ENCODE results near the gene KCNMA1. TPM values are rescaled to one million over a fixed set of nuclear protein-coding genes. Genes with fewer than 3 reads are reported as not detected.

Gene KCNMA1
- total and polyA plus RNA-seq, 10 of the 15 experiments (the other 5 are each of a cell fraction or from before 2014, with no cell fraction given): 8.5 to 77.0 (median 21.3) TPM

GRCh38 chr10:77664008-77664407 lies 26.4 kb upstream of the KCNMA1 start:
- H3K27ac ChIP-seq (ENCODE audit: control insufficient read depth, insufficient read depth): no peak overlapping the region
- intact Hi-C loops (cut with micrococcal nuclease; ENCODE audit: unreplicated experiment) (no loop called here), in situ Hi-C loops (cut with MboI) (no loop called here)
- peaks cover 13% of the 10 kb centered on the region for H3K4me1 ChIP-seq (ENCODE audit: control insufficient read depth, insufficient read depth, low read length)
- H3K9ac ChIP-seq (ENCODE audit: control insufficient read depth, insufficient read depth, low read length): no peak overlapping the region
- ATAC-seq (no peak), DNase-seq (ENCODE audit: low read depth, low spot score) (no peak), FAIRE-seq (no peak)
- H3K79me2 ChIP-seq (ENCODE audit: control insufficient read depth, insufficient read depth, low read length): no peaks in the 10 kb centered on the region
- ChIA-PET RAD21 (ENCODE audit: unreplicated experiment) (interaction anchor here (0.9 to 3.0 kb wide), 3 partner anchors 13 to 46 kb away, joined by 3 to 30 read pairs (median 4); no protein-coding TSS in a partner anchor), SMC1A (ENCODE audit: uncharacterized antibody, unreplicated experiment) (interaction anchor here (0.8 to 2.6 kb wide), 7 partner anchors 10 to 47 kb away, joined by 3 to 22 read pairs (median 4); no protein-coding TSS in a partner anchor), CTCF (interaction anchor here (1.0 to 6.5 kb wide), 7 partner anchors 10 to 55 kb away, joined by 3 to 56 read pairs (median 4); no protein-coding TSS in a partner anchor), POLR2A (interaction anchor here (1.6 kb wide), 1 partner anchor 13 kb away, joined by 7 read pairs; no protein-coding TSS in a partner anchor)
- BruUV-seq (replicated peaks): no TSS peak
- H3K4me3 ChIP-seq: no peak overlapping the region
- H3K27me3 ChIP-seq (replicated peaks in 1 of 2; ENCODE audit: control insufficient read depth in 2 of 2, insufficient read depth in 2 of 2, low read length in 1 of 2): no peaks in the 10 kb centered on the region
- no peaks in the 10 kb centered on the region for H3K36me3 ChIP-seq (ENCODE audit: control insufficient read depth in 2 of 2, insufficient read depth in 2 of 2, low read length in 1 of 2)
- TF ChIP-seq RUNX3 (IDR thresholded peaks at IDR 0.05; ENCODE audit: low read length): no peak
- TF ChIP-seq ZNF622 (IDR thresholded peaks at IDR 0.05): no peak
- TF ChIP-seq CBFB (IDR thresholded peaks at IDR 0.05; ENCODE audit: low read depth): no peak
- TF ChIP-seq RAD21 (IDR thresholded peaks at IDR 0.05; ENCODE audit: insufficient read depth, low read depth, low read length): no peak
- no peak for TF ChIP-seq CHD1 (IDR thresholded peaks at IDR 0.05; ENCODE audit: low read depth, low read length)
- no peak for TF ChIP-seq MEF2B (IDR thresholded peaks at IDR 0.05; ENCODE audit: partially characterized antibody, poor library complexity, severe bottlenecking)
- no peak overlapping the region for H3K4me2 ChIP-seq (ENCODE audit: control insufficient read depth, insufficient read depth)
- no peaks in the 10 kb centered on the region for H4K20me1 ChIP-seq (ENCODE audit: control insufficient read depth, insufficient read depth)
- no peak overlapping the region for H2AFZ ChIP-seq (ENCODE audit: control insufficient read depth, low read depth, low read length)
- peaks cover 11% of the 10 kb centered on the region; the same call in 2 of the 3 replicates for H3K9me3 ChIP-seq (replicated peaks; ENCODE audit: control insufficient read depth, insufficient read depth, low read length)
- 64% methylated on average over 2 of the region's 2 CpGs for WGBS (ENCODE audit: insufficient coverage, insufficient replicate concordance, low lambda C conversion rate, missing lambda C conversion rate)

- intact Hi-C loops (cut with micrococcal nuclease; ENCODE audit: unreplicated experiment) (no loop called here), in situ Hi-C loops (cut with MboI) (no loop called here)
- ChIA-PET RAD21 (ENCODE audit: unreplicated experiment) (interaction anchor here (0.7 to 0.9 kb wide), 2 partner anchors 19 to 50 kb away, joined by 3 to 4 read pairs; no protein-coding TSS in a partner anchor), POLR2A (no interaction called here), CTCF (interaction anchor here (1.2 to 6.5 kb wide), 2 partner anchors 50 to 55 kb away, joined by 3 to 56 read pairs; no protein-coding TSS in a partner anchor), SMC1A (ENCODE audit: uncharacterized antibody, unreplicated experiment) (interaction anchor here (1.3 to 2.6 kb wide), 3 partner anchors 11 to 37 kb away, joined by 4 to 10 read pairs (median 6); no protein-coding TSS in a partner anchor)
- 40% methylated on average over 6 of the region's 6 CpGs for WGBS (ENCODE audit: insufficient coverage, insufficient replicate concordance, low lambda C conversion rate, missing lambda C conversion rate)
- Histone ChIP-seq H3K4me2 (ENCODE audit: control insufficient read depth, insufficient read depth) (no peak overlapping the region), H3K4me3 (no peak overlapping the region), H3K4me1 (ENCODE audit: control insufficient read depth, insufficient read depth, low read length) (0 out of 2 replicates have a peak, but pooled peaks cover under 1% of the 10 kb centered on the region), H3K9ac (ENCODE audit: control insufficient read depth, insufficient read depth, low read length) (no peak overlapping the region), H3K27ac (ENCODE audit: control insufficient read depth, insufficient read depth) (no peak overlapping the region), H3K36me3 (ENCODE audit: control insufficient read depth in 2 of 2, insufficient read depth in 2 of 2, low read length in 1 of 2) (no peaks in the 10 kb centered on the region; a peak in 1 of 4 replicates), H3K27me3 (replicated peaks in 1 of 2; ENCODE audit: control insufficient read depth in 2 of 2, insufficient read depth in 2 of 2, low read length in 1 of 2) (no peaks in the 10 kb centered on the region), H3K79me2 (ENCODE audit: control insufficient read depth, insufficient read depth, low read length) (no peaks in the 10 kb centered on the region), H3K9me3 (replicated peaks; ENCODE audit: control insufficient read depth, insufficient read depth, low read length) (peaks cover 16% of the 10 kb centered on the region; the same call in 2 of the 3 replicates), H2AFZ (ENCODE audit: control insufficient read depth, low read depth, low read length) (no peak overlapping the region), H4K20me1 (ENCODE audit: control insufficient read depth, insufficient read depth) (no peaks in the 10 kb centered on the region)
- BruUV-seq (replicated peaks): no TSS peak
- DNase-seq (ENCODE audit: low read depth, low spot score): no peak
- ATAC-seq: no peak
- no peak for FAIRE-seq
- TF ChIP-seq, protein P1, sequence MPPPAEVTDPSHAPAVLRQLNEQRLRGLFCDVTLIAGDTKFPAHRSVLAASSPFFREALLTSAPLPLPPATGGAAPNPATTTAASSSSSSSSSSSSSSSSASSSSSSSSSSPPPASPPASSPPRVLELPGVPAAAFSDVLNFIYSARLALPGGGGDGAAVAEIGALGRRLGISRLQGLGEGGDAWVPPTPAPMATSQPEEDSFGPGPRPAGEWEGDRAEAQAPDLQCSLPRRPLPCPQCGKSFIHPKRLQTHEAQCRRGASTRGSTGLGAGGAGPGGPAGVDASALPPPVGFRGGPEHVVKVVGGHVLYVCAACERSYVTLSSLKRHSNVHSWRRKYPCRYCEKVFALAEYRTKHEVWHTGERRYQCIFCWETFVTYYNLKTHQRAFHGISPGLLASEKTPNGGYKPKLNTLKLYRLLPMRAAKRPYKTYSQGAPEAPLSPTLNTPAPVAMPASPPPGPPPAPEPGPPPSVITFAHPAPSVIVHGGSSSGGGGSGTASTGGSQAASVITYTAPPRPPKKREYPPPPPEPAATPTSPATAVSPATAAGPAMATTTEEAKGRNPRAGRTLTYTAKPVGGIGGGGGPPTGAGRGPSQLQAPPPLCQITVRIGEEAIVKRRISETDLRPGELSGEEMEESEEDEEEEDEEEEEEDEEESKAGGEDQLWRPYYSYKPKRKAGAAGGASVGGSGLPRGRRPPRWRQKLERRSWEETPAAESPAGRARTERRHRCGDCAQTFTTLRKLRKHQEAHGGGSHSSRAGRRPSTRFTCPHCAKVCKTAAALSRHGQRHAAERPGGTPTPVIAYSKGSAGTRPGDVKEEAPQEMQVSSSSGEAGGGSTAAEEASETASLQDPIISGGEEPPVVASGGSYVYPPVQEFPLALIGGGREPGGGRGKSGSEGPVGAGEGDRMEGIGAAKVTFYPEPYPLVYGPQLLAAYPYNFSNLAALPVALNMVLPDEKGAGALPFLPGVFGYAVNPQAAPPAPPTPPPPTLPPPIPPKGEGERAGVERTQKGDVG (CRISPR knock-in tag; IDR thresholded peaks at IDR 0.05): no peak
- TF ChIP-seq BRCA1 (IDR thresholded peaks at IDR 0.05; ENCODE audit: low read depth, low read length) (no peak), PAX8 (IDR thresholded peaks at IDR 0.05) (no peak), PAX5 (IDR thresholded peaks at IDR 0.05; ENCODE audit: borderline replicate concordance, low read depth, low read length) (no peak), YY1 (IDR thresholded peaks at IDR 0.05; ENCODE audit: low read depth, low read length) (no peak)
- TF ChIP-seq, protein P2, sequence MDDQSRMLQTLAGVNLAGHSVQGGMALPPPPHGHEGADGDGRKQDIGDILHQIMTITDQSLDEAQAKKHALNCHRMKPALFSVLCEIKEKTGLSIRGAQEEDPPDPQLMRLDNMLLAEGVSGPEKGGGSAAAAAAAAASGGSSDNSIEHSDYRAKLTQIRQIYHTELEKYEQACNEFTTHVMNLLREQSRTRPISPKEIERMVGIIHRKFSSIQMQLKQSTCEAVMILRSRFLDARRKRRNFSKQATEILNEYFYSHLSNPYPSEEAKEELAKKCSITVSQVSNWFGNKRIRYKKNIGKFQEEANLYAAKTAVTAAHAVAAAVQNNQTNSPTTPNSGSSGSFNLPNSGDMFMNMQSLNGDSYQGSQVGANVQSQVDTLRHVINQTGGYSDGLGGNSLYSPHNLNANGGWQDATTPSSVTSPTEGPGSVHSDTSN (IDR thresholded peaks at IDR 0.05; ENCODE audit: insufficient replicate concordance, low read depth, low read length): no peak
- TF ChIP-seq, protein P3, sequence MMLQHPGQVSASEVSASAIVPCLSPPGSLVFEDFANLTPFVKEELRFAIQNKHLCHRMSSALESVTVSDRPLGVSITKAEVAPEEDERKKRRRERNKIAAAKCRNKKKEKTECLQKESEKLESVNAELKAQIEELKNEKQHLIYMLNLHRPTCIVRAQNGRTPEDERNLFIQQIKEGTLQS (IDR thresholded peaks at IDR 0.05; ENCODE audit: borderline replicate concordance, extremely low read depth, low read depth, low read length): no peak
Observed at GRCh38 chr10:77661674-77662073, 24.1 kb upstream of the KCNMA1 start.
